GM12891 (cell line): ENCODE results near the gene CAP1.

Experiments
- POLR2A ChIP-seq: IDR thresholded peaks from 2 replicates; pipeline ENCODE4 v1.6.1; 2011; ENCODE audit warnings: low read depth, low read length, control low read depth
- POLR2AphosphoS5 ChIP-seq: IDR thresholded peaks from 2 replicates; pipeline ENCODE4 v1.6.1; 2011; ENCODE audit warnings: low read depth, low read length, control low read depth
- TAF1 ChIP-seq: IDR thresholded peaks from 2 replicates; pipeline ENCODE4 v1.6.1; 2011; ENCODE audit warnings: low read depth, low read length, control low read depth

DNA sequence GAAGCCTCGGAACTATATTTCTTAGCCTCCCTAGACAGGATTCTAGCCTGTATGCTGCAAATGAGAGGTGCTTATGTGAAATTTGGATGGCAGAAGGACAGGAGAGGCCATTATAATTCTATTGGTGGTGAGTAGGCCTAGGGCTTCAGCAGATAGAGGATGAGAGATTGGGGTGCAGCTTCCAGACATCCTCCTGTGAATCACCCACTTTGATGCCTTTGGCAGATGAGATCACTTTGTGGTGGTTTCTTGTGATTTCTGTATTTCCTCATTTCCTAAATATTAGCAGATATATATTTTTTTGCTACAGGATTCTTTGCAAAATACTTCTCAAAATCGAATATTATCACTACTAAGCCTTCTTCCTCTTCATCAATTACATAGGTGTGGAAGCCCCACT is 48.3 kb upstream of the CAP1 start:
- no peak for TF ChIP-seq POLR2AphosphoS5
- TF ChIP-seq TAF1 = no peak
- no peak for TF ChIP-seq POLR2A
